Activated T-helper 17 cell treated with anti-CD3 and anti-CD28 coated beads, Interleukin-2, amount 50 U/mL, for 72 hours (primary cell): ENCODE measurements around the gene TRMT6. TPM values are rescaled to one million over a fixed set of nuclear protein-coding genes. Genes with fewer than 3 reads are reported as not detected.
A peak's percentile ranks its signal among the peaks of the same experiment; 100 is the strongest.

Source experiments
- ATAC-seq: fragments of 150-1000 bp; cut with Tn5 transposase; replicated peaks from 2 replicates; pipeline ENCODE4 v1.10.0; 2021; ENCODE audit warnings: mild to moderate bottlenecking, moderate library complexity
- H3K27ac Mint-ChIP-seq: one replicate; pipeline ENCODE4 v1.8.0; 2022; ENCODE audit warnings: mixed read lengths
- H3K27me3 Mint-ChIP-seq: one replicate; pipeline ENCODE4 v1.8.0; 2022; ENCODE audit warnings: mixed read lengths
- H3K36me3 Mint-ChIP-seq: one replicate; pipeline ENCODE4 v1.8.0; 2022; ENCODE audit warnings: low read depth, mild to moderate bottlenecking, mixed read lengths
- H3K4me1 Mint-ChIP-seq: one replicate; pipeline ENCODE4 v1.8.0; 2022; ENCODE audit warnings: mixed read lengths
- H3K4me3 Mint-ChIP-seq: one replicate; pipeline ENCODE4 v1.8.0; 2022; ENCODE audit warnings: mild to moderate bottlenecking, mixed read lengths
- H3K9me3 Mint-ChIP-seq: one replicate; pipeline ENCODE4 v1.8.0; 2022; ENCODE audit warnings: mixed read lengths
- total RNA-seq, 2 donors: library from RNA; stranded (reverse); gene quantifications; one replicate each; pipeline ENCODE4 v1.2.3, GENCODE V29; 2022

Gene TRMT6
- total RNA-seq, 2 donors from 2014 or later, result 19.8 to 43.2 TPM

GRCh38 chr20:5932796-5933195 is 17.5 kb downstream of the TRMT6 start:
- peaks cover 5% of the 10 kb centered on the region for H3K4me1 Mint-ChIP-seq
- H3K4me3 Mint-ChIP-seq, result no peak overlapping the region
- peaks cover 9% of the 10 kb centered on the region for H3K27me3 Mint-ChIP-seq
- no peak overlapping the region for H3K27ac Mint-ChIP-seq
- H3K36me3 Mint-ChIP-seq, result peaks cover 6% of the 10 kb centered on the region
- H3K9me3 Mint-ChIP-seq, result no peaks in the 10 kb centered on the region
- ATAC-seq, result no peak

DNA sequence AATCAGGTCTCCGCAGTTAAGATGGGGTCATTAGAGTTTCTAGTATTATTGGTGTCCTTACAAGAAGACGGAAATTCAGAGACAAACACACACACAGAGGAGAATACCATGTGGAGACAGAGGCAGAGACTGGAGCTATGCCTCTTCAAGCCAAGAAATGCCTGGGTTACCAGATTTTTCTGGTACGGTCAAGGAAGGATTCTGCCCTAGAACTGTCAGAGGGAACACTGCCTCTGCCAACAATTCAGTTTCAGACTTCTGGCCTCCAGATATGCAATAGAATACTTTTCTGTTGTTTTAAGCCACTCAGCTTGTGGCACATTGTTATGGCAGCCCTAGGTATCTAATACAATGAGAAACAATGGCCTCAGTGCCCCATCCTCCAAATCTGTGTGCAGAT is 18.9 kb downstream of the TRMT6 start:
- ATAC-seq, result no peak
- H3K36me3 Mint-ChIP-seq, result no peaks in the 10 kb centered on the region

GRCh38 chr20:5928836-5929715 is 21.3 kb downstream of the TRMT6 start:
- no peaks in the 10 kb centered on the region for H3K36me3 Mint-ChIP-seq

More for the DNA sequence above, 18.9 kb downstream of the TRMT6 start:
- Mint-ChIP-seq H3K9me3 (no peaks in the 10 kb centered on the region), H3K27ac (no peak overlapping the region), H3K27me3 (peaks cover 9% of the 10 kb centered on the region), H3K4me3 (no peak overlapping the region), H3K4me1 (peaks cover 5% of the 10 kb centered on the region)

DNA sequence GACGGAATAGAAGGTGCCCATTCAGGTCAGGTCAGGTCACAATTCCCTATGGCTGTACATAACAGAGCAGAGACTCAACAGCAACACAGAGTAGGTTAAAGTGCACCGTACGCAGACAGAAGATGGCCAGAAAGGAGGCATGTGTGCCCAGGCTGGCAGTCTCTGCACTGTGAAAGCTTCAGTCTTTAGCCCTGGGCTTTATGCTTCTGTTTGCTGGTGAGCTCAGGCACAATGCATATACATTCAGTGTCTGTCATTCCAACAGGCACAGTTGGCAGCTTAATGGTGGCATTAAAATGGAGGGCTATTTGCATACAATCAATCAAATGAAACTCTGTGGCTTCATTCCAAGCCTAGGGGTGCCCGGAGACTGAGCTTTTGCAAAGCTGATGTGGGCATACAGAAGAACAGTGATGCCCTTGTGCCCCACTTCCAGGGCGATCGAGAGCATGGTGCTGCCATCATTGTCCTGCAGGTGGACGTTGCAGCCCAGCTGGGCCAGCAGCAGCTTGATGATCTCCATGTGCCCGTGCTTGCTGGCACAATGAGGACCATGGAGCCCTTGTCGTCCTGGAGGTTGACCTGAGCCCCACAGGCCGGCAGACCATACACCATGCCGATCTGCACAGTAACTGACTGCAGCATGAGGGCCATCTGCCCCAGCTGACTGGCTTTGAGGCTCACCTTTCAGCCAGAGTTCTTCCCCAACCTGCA is 22.4 kb downstream of the TRMT6 start:
- Mint-ChIP-seq H3K9me3 (no peaks in the 10 kb centered on the region), H3K4me3 (no peak overlapping the region), H3K4me1 (no peaks in the 10 kb centered on the region), H3K27me3 (peaks cover 15% of the 10 kb centered on the region), H3K27ac (no peak overlapping the region), H3K36me3 (no peaks in the 10 kb centered on the region)
- no peak for ATAC-seq

More at GRCh38 chr20:5928836-5929715, 21.3 kb downstream of the TRMT6 start:
- H3K27me3 Mint-ChIP-seq, result peaks cover 9% of the 10 kb centered on the region
- peaks cover 5% of the 10 kb centered on the region for H3K4me1 Mint-ChIP-seq
- H3K27ac Mint-ChIP-seq, result no peak overlapping the region
- no peak overlapping the region for H3K4me3 Mint-ChIP-seq
- ATAC-seq, result no peak
- H3K9me3 Mint-ChIP-seq, result no peaks in the 10 kb centered on the region

DNA sequence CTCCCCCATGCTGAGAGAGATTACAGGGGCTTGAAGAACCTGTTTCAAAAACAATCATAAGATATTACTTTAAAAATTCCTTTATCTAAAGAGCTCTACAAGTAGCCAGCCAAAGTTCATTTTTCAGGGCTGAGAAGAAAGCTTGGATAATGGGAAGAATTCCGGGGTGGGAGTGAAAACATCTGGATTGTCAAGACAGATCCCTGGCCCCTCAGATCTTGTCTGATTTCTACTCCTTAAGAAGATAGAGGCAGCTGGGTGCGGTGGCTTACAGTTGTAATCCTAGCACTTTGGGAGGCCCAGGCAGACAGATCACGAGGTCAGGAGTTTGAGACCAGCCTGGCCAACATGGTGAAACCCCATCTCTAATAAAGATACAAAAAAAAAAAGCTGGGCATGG is 24.8 kb downstream of the TRMT6 start:
- Mint-ChIP-seq H3K4me3 (no peak overlapping the region), H3K4me1 (no peaks in the 10 kb centered on the region), H3K27me3 (peaks cover 21% of the 10 kb centered on the region), H3K9me3 (no peaks in the 10 kb centered on the region), H3K36me3 (no peaks in the 10 kb centered on the region), H3K27ac (no peak overlapping the region)
- no peak for ATAC-seq

GRCh38 chr20:5923493-5923892 is 26.8 kb downstream of the TRMT6 start:
- ATAC-seq, result no peak
- H3K27me3 Mint-ChIP-seq, result peaks cover 13% of the 10 kb centered on the region
- H3K9me3 Mint-ChIP-seq, result no peaks in the 10 kb centered on the region

DNA sequence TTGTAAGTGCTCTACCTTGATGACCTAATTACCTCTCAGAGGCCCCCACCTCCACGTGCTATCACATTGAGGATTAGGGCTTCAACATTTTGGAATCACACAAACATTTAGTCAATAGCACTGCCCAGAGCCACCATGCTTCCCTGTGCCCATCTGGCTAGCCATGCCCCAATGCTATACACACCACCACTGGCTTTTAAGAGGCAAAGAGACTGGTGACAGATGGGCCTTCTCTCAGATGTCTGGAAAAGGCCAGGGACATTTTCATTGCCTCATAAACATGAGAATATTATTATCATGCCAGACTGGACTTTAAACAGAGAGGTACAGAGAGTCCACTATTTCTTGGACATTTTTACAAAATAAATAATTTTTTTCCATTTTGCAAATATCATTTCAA is 29.8 kb downstream of the TRMT6 start:
- Mint-ChIP-seq H3K36me3 (no peaks in the 10 kb centered on the region), H3K27me3 (peaks cover 13% of the 10 kb centered on the region), H3K27ac (peak overlapping the region; percentile 83), H3K9me3 (no peaks in the 10 kb centered on the region), H3K4me3 (peak overlapping the region; percentile 43), H3K4me1 (peaks cover 18% of the 10 kb centered on the region)
- no peak for ATAC-seq

More at GRCh38 chr20:5923493-5923892, 26.8 kb downstream of the TRMT6 start:
- Mint-ChIP-seq H3K4me3 (no peak overlapping the region), H3K36me3 (no peaks in the 10 kb centered on the region), H3K4me1 (peaks cover 18% of the 10 kb centered on the region), H3K27ac (no peak overlapping the region)

DNA sequence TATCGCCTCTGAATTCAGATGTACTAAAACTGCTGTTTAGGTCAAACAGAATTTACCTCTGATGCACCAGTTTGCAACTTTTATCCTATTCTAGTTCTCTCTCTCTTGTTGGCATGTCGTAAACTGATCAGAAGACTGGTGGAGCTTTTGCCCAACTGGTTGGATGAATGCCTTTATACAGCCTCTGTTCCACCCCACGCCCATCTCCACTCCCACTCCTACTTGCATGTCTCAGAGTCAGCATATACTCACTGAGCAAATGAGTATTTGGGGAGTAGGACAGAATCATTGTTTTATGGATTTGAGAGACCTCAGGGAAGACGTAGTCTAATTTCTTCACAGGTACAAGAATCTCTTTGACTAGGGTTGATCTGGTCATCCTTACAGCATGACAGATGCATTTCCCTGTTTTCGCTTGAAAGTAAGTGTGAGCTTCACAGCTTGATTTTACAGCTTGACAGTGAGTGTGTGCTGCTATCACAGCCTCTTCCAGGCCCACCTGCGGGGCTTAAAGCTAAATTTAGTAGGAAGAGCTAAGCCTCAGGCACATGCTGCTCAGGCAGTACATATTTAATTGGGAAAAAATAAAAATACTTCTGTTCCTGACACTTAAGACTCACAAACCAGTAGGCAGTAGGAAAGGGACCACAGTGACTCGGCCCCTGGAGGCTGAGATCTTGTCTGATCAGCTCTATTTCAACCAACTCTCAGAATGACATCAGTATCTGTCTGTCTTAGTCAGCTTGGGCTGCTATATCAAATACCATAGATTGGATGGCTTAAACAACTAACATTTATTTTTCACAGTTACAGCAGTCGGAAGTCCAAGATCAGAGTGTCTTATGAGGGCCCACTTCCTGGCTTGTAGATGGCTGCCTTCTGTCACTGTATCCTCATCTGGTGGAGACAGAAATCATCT is 30.4 kb downstream of the TRMT6 start:
- H3K36me3 Mint-ChIP-seq, result no peaks in the 10 kb centered on the region
- peak; percentile 83 for ATAC-seq
- H3K4me1 Mint-ChIP-seq, result peaks cover 18% of the 10 kb centered on the region
- H3K27ac Mint-ChIP-seq, result peak overlapping the region; percentile 83
- H3K9me3 Mint-ChIP-seq, result no peaks in the 10 kb centered on the region
- H3K27me3 Mint-ChIP-seq, result peaks cover 15% of the 10 kb centered on the region
- H3K4me3 Mint-ChIP-seq, result peak overlapping the region; percentile 43

- peak; percentile 88 for ATAC-seq
- Mint-ChIP-seq H3K36me3 (no peaks in the 10 kb centered on the region), H3K4me3 (peak overlapping the region; percentile 43), H3K4me1 (peaks cover 18% of the 10 kb centered on the region), H3K27ac (peak overlapping the region; percentile 83), H3K27me3 (peaks cover 18% of the 10 kb centered on the region), H3K9me3 (no peaks in the 10 kb centered on the region)
These were observed 31.3 kb downstream of the TRMT6 start for GRCh38 chr20:5918856-5919625.

- Mint-ChIP-seq H3K4me3 (no peak overlapping the region), H3K27ac (no peak overlapping the region), H3K4me1 (peaks cover 12% of the 10 kb centered on the region), H3K36me3 (no peaks in the 10 kb centered on the region), H3K9me3 (no peaks in the 10 kb centered on the region), H3K27me3 (peaks cover 33% of the 10 kb centered on the region)
- no peak for ATAC-seq
These were observed 35.5 kb downstream of the TRMT6 start for GRCh38 chr20:5914859-5915258.

DNA sequence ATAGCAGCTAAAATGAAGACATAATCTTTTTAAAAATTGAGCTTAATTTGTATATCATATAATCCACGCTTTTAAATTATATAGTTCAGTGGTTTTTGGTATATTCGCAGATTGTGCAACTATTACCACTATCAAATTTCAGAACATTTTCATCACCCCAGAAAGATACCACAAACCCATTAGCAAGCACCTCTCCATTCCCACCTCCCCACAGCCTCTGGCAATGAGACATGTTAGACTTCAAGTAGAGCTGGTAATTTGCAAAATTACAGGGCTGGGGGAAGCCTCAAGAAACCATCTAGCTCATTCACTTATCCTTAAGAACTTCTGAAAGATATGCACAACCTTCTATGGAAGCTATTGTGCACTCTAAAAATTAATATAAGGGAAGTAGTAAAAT is 37.2 kb downstream of the TRMT6 start:
- no peaks in the 10 kb centered on the region for H3K9me3 Mint-ChIP-seq
- no peak for ATAC-seq
- H3K27me3 Mint-ChIP-seq, result peaks cover 42% of the 10 kb centered on the region
- H3K36me3 Mint-ChIP-seq, result no peaks in the 10 kb centered on the region
- no peaks in the 10 kb centered on the region for H3K4me1 Mint-ChIP-seq
- H3K4me3 Mint-ChIP-seq, result no peak overlapping the region
- H3K27ac Mint-ChIP-seq, result no peak overlapping the region

DNA sequence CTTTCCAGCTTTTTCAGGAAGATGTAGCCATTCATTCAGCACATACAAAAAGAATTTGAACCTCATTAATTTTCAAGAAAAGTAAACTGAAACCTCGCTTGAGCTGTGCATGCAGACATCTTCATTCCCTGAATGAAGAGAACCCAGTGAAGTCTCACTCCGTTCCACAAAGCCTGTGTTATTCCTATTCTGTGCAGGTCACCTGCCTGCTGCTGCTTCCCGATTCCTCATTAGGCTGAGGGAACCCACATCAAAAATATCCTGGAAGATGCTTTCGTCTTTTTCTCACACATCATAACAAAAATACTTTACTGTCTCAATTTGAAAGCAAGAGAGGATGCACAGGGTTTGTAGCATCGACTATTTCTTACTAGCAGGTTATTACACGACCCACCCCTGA is 40.1 kb downstream of the TRMT6 start:
- no peaks in the 10 kb centered on the region for H3K9me3 Mint-ChIP-seq
- ATAC-seq, result no peak
- no peak overlapping the region for H3K27ac Mint-ChIP-seq
- H3K4me1 Mint-ChIP-seq, result no peaks in the 10 kb centered on the region
- H3K27me3 Mint-ChIP-seq, result peaks cover 55% of the 10 kb centered on the region
- no peaks in the 10 kb centered on the region for H3K36me3 Mint-ChIP-seq
- H3K4me3 Mint-ChIP-seq, result peak overlapping the region; percentile 76

DNA sequence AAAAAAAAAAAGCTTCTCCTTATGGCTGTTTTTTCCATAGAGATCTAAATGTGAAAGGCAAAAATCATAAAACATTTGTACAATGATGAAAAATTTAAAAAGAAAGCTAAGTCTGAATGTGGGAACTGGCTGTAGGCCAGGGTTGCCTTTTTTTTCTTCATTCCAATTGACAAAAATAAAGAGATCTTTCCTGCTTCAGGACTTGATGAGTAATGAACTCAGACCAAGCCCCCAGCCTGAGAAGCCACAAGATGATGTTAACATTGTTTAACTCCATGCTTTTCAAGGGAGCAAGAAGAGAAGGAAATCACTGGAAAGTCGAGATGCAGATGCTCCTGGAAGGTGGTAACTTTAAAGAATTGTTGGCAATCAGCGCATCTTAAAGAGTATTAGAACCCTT is 41.4 kb downstream of the TRMT6 start:
- Mint-ChIP-seq H3K9me3 (no peaks in the 10 kb centered on the region), H3K27me3 (peaks cover 52% of the 10 kb centered on the region), H3K4me1 (no peaks in the 10 kb centered on the region)

More for the DNA sequence above, 41.4 kb downstream of the TRMT6 start:
- no peak overlapping the region for H3K4me3 Mint-ChIP-seq
- no peak overlapping the region for H3K27ac Mint-ChIP-seq
- no peaks in the 10 kb centered on the region for H3K36me3 Mint-ChIP-seq
- ATAC-seq, result no peak
